HG02852 (cell line): ENCODE data around the gene OR5H6.
"Not testable (repeated sequence)": the region's sequence is repeated elsewhere in the genome, so short reads cannot be mapped to it uniquely, and the experiment has no call there.

Experiments
- ATAC-seq: cut with Tn5 transposase; IDR thresholded peaks from one replicate; pipeline ENCODE4 v1.9.1; 2021; ENCODE audit warnings: mild to moderate bottlenecking, moderate library complexity; ENCODE audit not compliant: unreplicated experiment

Gene OR5H6

DNA sequence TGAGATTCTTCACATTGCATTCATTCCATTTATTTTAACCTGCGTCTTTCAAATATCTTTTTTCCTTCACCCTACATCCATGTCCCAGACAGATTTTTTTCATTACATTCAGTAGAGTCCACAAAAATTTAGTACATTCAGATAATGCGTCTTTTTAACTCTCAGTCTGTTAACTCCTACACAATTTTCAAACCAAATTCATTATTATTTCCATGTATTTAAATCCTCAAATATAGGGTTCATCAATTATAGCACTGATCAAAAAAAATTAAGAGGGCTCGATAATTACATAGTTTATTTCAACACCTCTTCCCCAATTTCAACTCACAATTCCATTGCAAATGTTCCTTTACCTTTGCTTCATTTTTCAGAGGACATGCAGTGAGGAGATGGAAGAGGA, at the start of gene OR5H6:
Gene OR5H6 (plus strand): TSS at position 301 of the 400 bp plus-strand sequence. CDS start 89 bp downstream, at position 390.
- no peak for ATAC-seq

DNA sequence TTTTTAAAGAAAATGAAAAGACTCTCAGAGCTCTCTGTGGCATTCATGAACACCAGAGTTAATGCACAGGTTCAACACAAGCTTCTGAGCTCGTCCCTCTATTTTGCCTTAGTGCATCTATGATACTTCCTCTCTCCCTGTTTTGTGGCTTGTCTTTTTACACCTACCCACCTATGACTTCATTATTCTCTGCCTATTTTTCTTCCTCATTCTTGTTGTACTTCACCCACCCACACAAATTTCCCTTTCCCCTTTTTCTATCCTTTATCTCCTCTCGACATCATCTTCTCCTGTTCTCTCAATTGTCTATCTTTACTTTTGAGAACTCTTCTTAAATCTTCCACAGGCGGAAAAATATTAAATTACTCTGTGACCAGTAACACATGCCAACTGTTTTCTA, 49.0 kb upstream of the OR5H6 start:
- no peak for ATAC-seq

GRCh38 chr3:98223907-98224672, 40.0 kb upstream of the OR5H6 start:
- ATAC-seq = no peak

GRCh38 chr3:98232489-98232888, 31.6 kb upstream of the OR5H6 start:
- no peak for ATAC-seq

GRCh38 chr3:98233468-98233867, 30.6 kb upstream of the OR5H6 start:
- no peak for ATAC-seq

DNA sequence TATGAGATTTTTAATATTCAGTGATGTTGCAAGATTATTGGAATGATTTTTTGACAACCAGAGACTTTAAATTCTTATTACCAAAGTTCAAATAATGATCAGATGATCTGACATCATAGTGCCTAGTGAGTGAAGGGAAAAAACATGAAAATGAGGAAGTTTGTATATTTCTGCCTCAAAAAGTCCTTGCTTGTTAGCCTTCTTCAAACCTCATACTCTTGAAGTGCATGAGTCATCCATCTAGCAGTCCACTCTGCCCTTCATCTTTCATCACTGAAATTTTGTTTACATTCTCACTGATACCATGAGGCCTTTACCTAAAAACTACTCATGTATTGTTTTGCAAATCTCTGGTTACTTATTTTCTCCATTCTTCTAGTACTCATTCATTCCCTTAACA, 23.9 kb upstream of the OR5H6 start:
- no peak for ATAC-seq

DNA sequence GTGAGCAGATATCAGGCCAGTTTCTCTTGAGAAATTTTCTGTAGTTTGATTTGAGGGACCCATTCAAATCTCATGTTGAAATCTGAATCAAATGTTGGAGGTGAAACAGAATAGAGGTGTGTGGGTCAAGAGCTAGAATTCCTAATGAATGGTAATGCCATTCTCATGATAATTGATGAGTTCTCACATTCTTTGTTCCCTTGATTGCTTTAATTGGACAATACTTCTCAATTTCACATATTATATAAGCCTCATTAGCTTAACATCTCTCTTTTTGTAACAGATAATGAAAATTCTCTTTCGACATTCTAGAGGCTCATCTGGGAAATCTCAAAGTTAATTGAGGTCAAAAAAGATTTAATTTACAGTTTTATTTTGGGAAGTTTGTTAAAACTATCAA, 21.9 kb upstream of the OR5H6 start:
- no peak for ATAC-seq

DNA sequence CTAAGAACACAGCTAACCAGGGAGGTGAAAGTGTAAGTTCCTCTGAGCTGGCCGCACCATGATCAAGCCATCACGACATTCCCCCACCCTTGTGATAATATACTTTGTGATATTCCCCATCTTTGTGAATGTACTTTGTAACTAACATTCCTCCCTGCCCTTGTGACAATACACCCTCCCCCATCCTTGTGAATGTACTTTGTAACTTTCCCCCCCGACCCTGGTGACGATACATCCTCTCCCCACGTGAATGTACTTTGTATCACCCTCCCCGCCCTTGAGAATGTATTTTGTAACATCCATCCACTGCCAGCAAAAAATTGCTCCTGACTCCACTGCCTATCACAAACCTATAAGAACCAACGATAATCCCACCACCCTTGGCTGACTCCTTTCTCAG, 20.2 kb upstream of the OR5H6 start:
- no peak for ATAC-seq

DNA sequence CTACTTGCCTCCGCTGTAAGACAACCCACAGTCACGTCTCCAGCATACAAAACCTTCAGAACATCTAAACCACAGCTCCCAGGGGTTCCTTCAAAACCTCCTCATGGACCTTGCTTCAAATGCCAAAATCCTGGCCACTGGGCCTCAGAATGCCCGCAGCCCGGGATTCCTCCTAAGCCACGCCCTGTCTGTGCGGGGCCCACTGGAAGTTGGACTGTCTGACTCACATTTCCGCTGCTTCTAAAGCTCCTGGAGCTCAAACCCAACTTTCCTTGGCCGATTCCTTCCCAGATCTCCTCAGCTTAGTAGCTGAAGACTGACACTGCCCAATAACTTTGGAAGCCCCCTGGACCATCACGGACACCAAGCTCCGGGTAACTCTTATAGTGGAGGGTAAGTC, 17.9 kb upstream of the OR5H6 start:
- no peak for ATAC-seq

GRCh38 chr3:98256026-98256425, 8.0 kb upstream of the OR5H6 start:
- not testable (repeated sequence) for ATAC-seq

GRCh38 chr3:98259707-98260106, 4.3 kb upstream of the OR5H6 start:
- peak; percentile 60 for ATAC-seq

GRCh38 chr3:98262046-98262445, 2.0 kb upstream of the OR5H6 start:
- ATAC-seq = no peak

DNA sequence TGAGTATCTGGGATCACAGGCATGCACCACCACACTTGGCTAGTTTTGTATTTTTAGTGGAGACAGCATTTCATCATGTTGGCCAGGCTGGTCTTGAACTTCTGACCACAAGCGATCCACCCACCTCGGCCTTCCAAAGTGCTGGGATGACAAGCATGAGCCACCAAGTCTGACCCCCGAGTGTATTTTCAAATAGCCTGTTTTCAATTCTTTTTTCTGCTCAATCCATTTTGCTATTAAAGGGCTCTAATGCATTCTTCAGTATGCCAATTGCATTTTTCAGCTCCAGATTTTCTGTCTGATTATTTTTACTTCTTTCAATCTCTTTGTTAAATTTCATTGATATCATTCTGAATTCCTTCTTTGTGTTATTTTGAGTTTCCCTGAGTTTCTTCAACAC, 5.8 kb downstream of the OR5H6 start:
- ATAC-seq = no peak

- ATAC-seq = no peak
Observed at GRCh38 chr3:98272126-98272525, 8.1 kb downstream of the OR5H6 start.

- ATAC-seq = no peak
Observed at GRCh38 chr3:98274914-98275313, 10.9 kb downstream of the OR5H6 start.

DNA sequence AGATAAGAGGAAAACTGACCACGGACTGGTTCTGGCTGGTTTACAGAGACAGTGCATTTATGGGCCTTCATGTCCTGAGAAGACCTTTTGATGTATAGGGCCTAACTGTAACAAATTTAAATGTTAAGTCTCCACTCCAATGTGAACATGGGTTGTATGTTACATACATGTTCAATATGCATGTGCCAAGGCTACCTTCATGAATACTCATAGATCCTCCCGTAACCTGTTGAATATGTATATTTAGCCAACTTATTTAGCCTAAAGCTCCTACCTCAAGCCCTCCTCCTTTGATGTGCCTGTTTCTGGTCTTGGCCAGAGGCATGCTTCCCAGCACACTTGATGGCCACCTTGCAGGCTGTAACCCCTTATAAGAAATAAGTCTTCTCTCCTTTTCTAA, 18.2 kb downstream of the OR5H6 start, which contains the start of gene OR5H2:
Gene OR5H2 (plus strand): TSS at position 301 of the 400 bp plus-strand sequence. CDS start 398 bp downstream, outside the sequence.
- ATAC-seq = no peak

GRCh38 chr3:98290916-98291315, 26.9 kb downstream of the OR5H6 start:
- no peak for ATAC-seq

DNA sequence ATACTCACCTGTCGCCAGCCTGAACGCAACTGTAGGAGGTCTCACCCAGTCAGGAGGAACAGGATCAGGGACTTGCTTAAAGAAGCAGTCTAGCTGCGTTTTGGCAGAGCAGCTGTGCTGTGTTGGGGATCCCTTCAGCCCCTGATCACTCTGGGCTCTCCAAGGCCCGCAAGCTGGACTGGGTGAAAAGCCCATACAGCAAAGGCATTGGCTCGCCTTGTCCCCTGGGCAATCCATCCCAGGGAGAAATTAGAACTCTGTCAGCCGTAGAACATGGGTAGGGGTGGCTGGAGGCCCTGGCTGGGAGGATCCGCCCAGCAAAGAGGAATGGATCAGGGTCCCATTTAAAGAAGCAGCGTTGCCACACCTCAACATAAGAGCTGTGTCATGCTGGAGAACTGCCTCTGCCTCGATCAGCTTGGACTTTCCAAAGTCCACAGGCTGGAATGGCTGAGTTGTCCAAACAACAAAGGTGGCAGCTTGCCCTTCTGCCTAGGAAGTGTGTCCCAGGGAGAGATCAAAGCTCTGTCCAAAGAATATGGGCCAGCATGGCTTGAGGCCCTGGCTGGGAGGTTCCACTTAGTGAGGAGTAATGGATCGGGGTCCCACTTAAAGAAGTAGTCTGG, 27.4 kb downstream of the OR5H6 start:
- no peak for ATAC-seq
